Temporal lobe (tissue), 1 donor: Measurements from ENCODE around the gene COX7A2. TPM values are rescaled to one million over a fixed set of nuclear protein-coding genes. Genes with fewer than 3 reads are reported as not detected.

Experiments used
- total RNA-seq: library from RNA; depleted of rRNA; stranded (reverse); fragments of >200 nt; gene quantifications from one replicate; pipeline ENCODE4 v1.2.3, GENCODE V29; 2014

Gene COX7A2
- total RNA-seq, 1 donor from 2014 or later, result 96.9 TPM

Other genes starting within 250 kb of the COX7A2 start
- gene COL12A1, start 37.7 kb downstream of the COX7A2 start, total RNA-seq, result 28.3 TPM
- 125 TPM for gene TMEM30A, start 41.0 kb upstream of the COX7A2 start, total RNA-seq
- 1.5 TPM for gene FILIP1, start 250.0 kb upstream of the COX7A2 start, total RNA-seq